K562 (cell line): ENCODE measurements around the gene MYOM1. TPM values are rescaled to one million over a fixed set of nuclear protein-coding genes. Genes with fewer than 3 reads are reported as not detected.

ENCODE experiments used
- AFF4 ChIP-seq: sonication (generic); formaldehyde crosslinking; IDR thresholded peaks from 2 replicates; pipeline ENCODE4 v1.8.0; 2023; ENCODE audit warnings: mild to moderate bottlenecking, missing genetic modification reagents
- CREM ChIP-seq: IDR thresholded peaks from 2 replicates; pipeline ENCODE4 v1.6.1; 2014; ENCODE audit warnings: antibody characterized with exemption, low read depth
- FOS ChIP-seq: IDR thresholded peaks from 3 replicates; pipeline ENCODE4 v1.6.1; 2011; ENCODE audit not compliant: insufficient read length; ENCODE audit errors: extremely low read depth
- HCFC1 ChIP-seq: IDR thresholded peaks from 2 replicates; pipeline ENCODE4 v1.6.1; 2012; ENCODE audit warnings: low read depth, low read length, improper control_type of control experiment
- KAT2B ChIP-seq: IDR thresholded peaks from one replicate; pipeline ENCODE4 v1.6.1; 2012; ENCODE audit warnings: low read depth, mild to moderate bottlenecking, control low read depth, inconsistent platforms, low read length, moderate library complexity
- LCOR ChIP-seq: sonication (generic); formaldehyde crosslinking; IDR thresholded peaks from 2 replicates; pipeline ENCODE4 v1.8.0; 2022; ENCODE audit warnings: mild to moderate bottlenecking, missing genetic modification reagents
- MED1 ChIP-seq: sonication (generic); formaldehyde crosslinking; IDR thresholded peaks from 2 replicates; pipeline ENCODE4 v1.8.1; 2023; ENCODE audit warnings: missing genetic modification reagents, borderline replicate concordance
- NFE2L1 ChIP-seq: fragments of 450-650 bp; IDR thresholded peaks from 2 replicates; pipeline ENCODE4 v1.6.1; 2016; ENCODE audit warnings: missing genetic modification characterization, low read depth, mild to moderate bottlenecking, missing compliant biosample characterization, moderate library complexity, borderline replicate concordance
- NFYB ChIP-seq: IDR thresholded peaks from 2 replicates; pipeline ENCODE4 v1.6.1; 2011; ENCODE audit warnings: mild to moderate bottlenecking, moderate library complexity; ENCODE audit not compliant: insufficient read length; ENCODE audit errors: extremely low read depth
- NR4A1 ChIP-seq, 2 experiments: fragments of 250-450 bp in 1 of 2; fragments of 450-650 bp in 1 of 2; sonication (Bioruptor Pico) in 1 of 2; IDR thresholded peaks; 2 replicates each; pipeline versions ENCODE4 v1.4.0 to v1.6.1; 2016 to 2020; ENCODE audit warnings: mild to moderate bottlenecking in 2 of 2, missing compliant biosample characterization in 1 of 2, missing genetic modification characterization in 1 of 2, moderate library complexity in 1 of 2
- POLR3A ChIP-seq: IDR thresholded peaks from 2 replicates; pipeline ENCODE4 v1.6.1; 2011; ENCODE audit warnings: borderline replicate concordance, mild to moderate bottlenecking, moderate library complexity; ENCODE audit not compliant: insufficient read length, insufficient read depth; ENCODE audit errors: extremely low read depth
- STAG1 ChIP-seq: sonication (generic); formaldehyde crosslinking; IDR thresholded peaks from 2 replicates; pipeline ENCODE4 v1.5.0; 2020; ENCODE audit warnings: missing genetic modification reagents, borderline replicate concordance
- TCF7L2 ChIP-seq: fragments of 150-350 bp; IDR thresholded peaks from 2 replicates; pipeline ENCODE4 v1.6.1; 2016; ENCODE audit warnings: low read depth, mild to moderate bottlenecking, low read length, moderate library complexity
- TOE1 ChIP-seq, 2 experiments: fragments of 450-650 bp in 1 of 2; sonication (generic) in 1 of 2; formaldehyde crosslinking in 1 of 2; IDR thresholded peaks; 2 replicates each; pipeline versions ENCODE4 v1.7.1 to v1.8.0; 2016 to 2022; ENCODE audit warnings: borderline replicate concordance in 2 of 2, mild to moderate bottlenecking in 2 of 2, antibody characterized with exemption in 1 of 2, inconsistent platforms in 1 of 2, low read depth in 1 of 2, missing genetic modification reagents in 1 of 2, moderate library complexity in 1 of 2
- ZNF224 ChIP-seq: sonication (generic); formaldehyde crosslinking; IDR thresholded peaks from 2 replicates; pipeline ENCODE4 v1.8.0; 2022; ENCODE audit warnings: mild to moderate bottlenecking, missing genetic modification reagents
- ZNF695 ChIP-seq: fragments of 450-650 bp; formaldehyde crosslinking; IDR thresholded peaks from 2 replicates; pipeline ENCODE4 v1.4.0; 2020; ENCODE audit warnings: mild to moderate bottlenecking, moderate library complexity
- polyA plus RNA-seq, 8 experiments: library from polyadenylated mRNA; depleted of rRNA in 4 of 8; stranded (reverse) in 5 of 8; unstranded in 3 of 8; fragments of >200 nt; fragmentation: Nextera tagmentation in 2 of 8; fragmentation: Illumina TruSeq in 1 of 8; extraction: Ambion mirVana in 2 of 8; extraction: Trizol in 1 of 8; gene quantifications; 2 replicates each; pipeline versions ENCODE4 v1.2.1 to v1.2.3, GENCODE V29; 2011 to 2014; ENCODE audit warnings: inconsistent platforms in 1 of 8, missing spikeins in 1 of 8
- total RNA-seq, 7 experiments: library from RNA; depleted of rRNA in 6 of 7; stranded (reverse); fragments of >200 nt in 6 of 7; fragmentation: Illumina TruSeq in 2 of 7; extraction: Trizol in 2 of 7; gene quantifications; 2 replicates each; pipeline versions ENCODE4 v1.2.1 to v1.2.3, GENCODE V29; 2011 to 2021; ENCODE audit warnings: low replicate concordance in 1 of 7
- TF ChIP-seq, protein P1 (sequence below): fragments of 450-650 bp; formaldehyde crosslinking; IDR thresholded peaks from 2 replicates; pipeline ENCODE4 v1.4.0; 2020; ENCODE audit warnings: mild to moderate bottlenecking, moderate library complexity
- TF ChIP-seq, protein P2 (sequence below): fragments of 450-650 bp; IDR thresholded peaks from 2 replicates; pipeline ENCODE4 v1.6.1; 2016; ENCODE audit warnings: borderline replicate concordance

The MYOM1 gene
- total and polyA plus RNA-seq, 9 of the 15 experiments (the other 6 are each of a cell fraction or from before 2014, with no cell fraction given): 0.01 to 0.62 (median 0.25) TPM

GRCh38 chr18:3247240-3248061 is 27.7 kb upstream of the MYOM1 start, which contains the start of gene MYL12A (continued):
- TF ChIP-seq, protein P1, sequence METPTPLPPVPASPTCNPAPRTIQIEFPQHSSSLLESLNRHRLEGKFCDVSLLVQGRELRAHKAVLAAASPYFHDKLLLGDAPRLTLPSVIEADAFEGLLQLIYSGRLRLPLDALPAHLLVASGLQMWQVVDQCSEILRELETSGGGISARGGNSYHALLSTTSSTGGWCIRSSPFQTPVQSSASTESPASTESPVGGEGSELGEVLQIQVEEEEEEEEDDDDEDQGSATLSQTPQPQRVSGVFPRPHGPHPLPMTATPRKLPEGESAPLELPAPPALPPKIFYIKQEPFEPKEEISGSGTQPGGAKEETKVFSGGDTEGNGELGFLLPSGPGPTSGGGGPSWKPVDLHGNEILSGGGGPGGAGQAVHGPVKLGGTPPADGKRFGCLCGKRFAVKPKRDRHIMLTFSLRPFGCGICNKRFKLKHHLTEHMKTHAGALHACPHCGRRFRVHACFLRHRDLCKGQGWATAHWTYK (CRISPR knock-in tag): no peak; the same call in 1 of the 2 replicates
- TF ChIP-seq TCF7L2 (peak; percentile 98), NR4A1 (CRISPR knock-in tag; IDR thresholded peaks at IDR 0.05) (no peak), NR4A1 (tag; IDR thresholded peaks at IDR 0.05) (no peak), NFE2L1 (no peak), NFYB (no peak), LCOR (no peak; the same call in 1 of the 2 replicates), STAG1 (no peak), TOE1 (IDR thresholded peaks at IDR 0.05; ENCODE audit: borderline replicate concordance) (no peak), TOE1 (CRISPR knock-in tag; IDR thresholded peaks at IDR 0.05; ENCODE audit: borderline replicate concordance, low read depth) (no peak), POLR3A (no peak), AFF4 (peak; percentile 97), MED1 (CRISPR knock-in tag) (no peak), FOS (no peak), ZNF224 (no peak; the same call in 1 of the 2 replicates), CREM (peak; percentile 91), KAT2B (no peak), HCFC1 (peak; percentile 73), ZNF695 (CRISPR knock-in tag) (peak; percentile 73; the same call in 1 of the 2 replicates)
- TF ChIP-seq, protein P2, sequence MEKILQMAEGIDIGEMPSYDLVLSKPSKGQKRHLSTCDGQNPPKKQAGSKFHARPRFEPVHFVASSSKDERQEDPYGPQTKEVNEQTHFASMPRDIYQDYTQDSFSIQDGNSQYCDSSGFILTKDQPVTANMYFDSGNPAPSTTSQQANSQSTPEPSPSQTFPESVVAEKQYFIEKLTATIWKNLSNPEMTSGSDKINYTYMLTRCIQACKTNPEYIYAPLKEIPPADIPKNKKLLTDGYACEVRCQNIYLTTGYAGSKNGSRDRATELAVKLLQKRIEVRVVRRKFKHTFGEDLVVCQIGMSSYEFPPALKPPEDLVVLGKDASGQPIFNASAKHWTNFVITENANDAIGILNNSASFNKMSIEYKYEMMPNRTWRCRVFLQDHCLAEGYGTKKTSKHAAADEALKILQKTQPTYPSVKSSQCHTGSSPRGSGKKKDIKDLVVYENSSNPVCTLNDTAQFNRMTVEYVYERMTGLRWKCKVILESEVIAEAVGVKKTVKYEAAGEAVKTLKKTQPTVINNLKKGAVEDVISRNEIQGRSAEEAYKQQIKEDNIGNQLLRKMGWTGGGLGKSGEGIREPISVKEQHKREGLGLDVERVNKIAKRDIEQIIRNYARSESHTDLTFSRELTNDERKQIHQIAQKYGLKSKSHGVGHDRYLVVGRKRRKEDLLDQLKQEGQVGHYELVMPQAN: peak; percentile 86
